ENCODE results near the gene OFD1.

Gene OFD1

GRCh38 chrX:13761606-13762414 is 27.3 kb downstream of the OFD1 start:
- no peak overlapping the region for H3K4me3 ChIP-seq (ENCODE audit: low read depth, low read length)
- DNase-seq (ENCODE audit: low read depth), result no peak

GRCh38 chrX:13763489-13763888 is 28.9 kb downstream of the OFD1 start:
- TF ChIP-seq CTCF (IDR thresholded peaks at IDR 0.05; ENCODE audit: control insufficient read depth, extremely low read depth, insufficient read depth), result no peak
- H3K4me3 ChIP-seq (ENCODE audit: low read depth, low read length), result no peak overlapping the region
- no peak for DNase-seq (ENCODE audit: low read depth)

More at GRCh38 chrX:13761606-13762414, 27.3 kb downstream of the OFD1 start:
- TF ChIP-seq CTCF (IDR thresholded peaks at IDR 0.05; ENCODE audit: control insufficient read depth, extremely low read depth, insufficient read depth), result no peak

GRCh38 chrX:13764281-13764680 is 29.7 kb downstream of the OFD1 start:
- DNase-seq (ENCODE audit: low read depth), result no peak
- no peak overlapping the region for H3K4me3 ChIP-seq (ENCODE audit: low read depth, low read length)
- TF ChIP-seq CTCF (IDR thresholded peaks at IDR 0.05; ENCODE audit: control insufficient read depth, extremely low read depth, insufficient read depth), result no peak

- TF ChIP-seq CTCF (IDR thresholded peaks at IDR 0.05; ENCODE audit: control insufficient read depth, extremely low read depth, insufficient read depth), result peak; percentile 52
- no peak overlapping the region for H3K4me3 ChIP-seq (ENCODE audit: low read depth, low read length)
- no peak for DNase-seq (ENCODE audit: low read depth)
Observed at GRCh38 chrX:13764765-13765164, 30.2 kb downstream of the OFD1 start.

GRCh38 chrX:13768939-13769338 is 34.4 kb downstream of the OFD1 start:
- TF ChIP-seq CTCF (IDR thresholded peaks at IDR 0.05; ENCODE audit: control insufficient read depth, extremely low read depth, insufficient read depth), result no peak
- no peak overlapping the region for H3K4me3 ChIP-seq (ENCODE audit: low read depth, low read length)
- no peak for DNase-seq (ENCODE audit: low read depth)

GRCh38 chrX:13770013-13770535 is 35.5 kb downstream of the OFD1 start:
- DNase-seq (ENCODE audit: low read depth), result no peak
- TF ChIP-seq CTCF (IDR thresholded peaks at IDR 0.05; ENCODE audit: control insufficient read depth, extremely low read depth, insufficient read depth), result no peak
- no peak overlapping the region for H3K4me3 ChIP-seq (ENCODE audit: low read depth, low read length)

Measured in LNCaP clone FGC (cell line).